Fibroblast of skin of left quadriceps (primary cell): ENCODE results near the gene GRIA3.

Experiments used
- DNase-seq, 2 experiments: peaks; one replicate each; pipeline ENCODE4 v3.0.0-alpha.2; 2013; ENCODE audit warnings: low read depth in 2 of 2

The GRIA3 gene

DNA sequence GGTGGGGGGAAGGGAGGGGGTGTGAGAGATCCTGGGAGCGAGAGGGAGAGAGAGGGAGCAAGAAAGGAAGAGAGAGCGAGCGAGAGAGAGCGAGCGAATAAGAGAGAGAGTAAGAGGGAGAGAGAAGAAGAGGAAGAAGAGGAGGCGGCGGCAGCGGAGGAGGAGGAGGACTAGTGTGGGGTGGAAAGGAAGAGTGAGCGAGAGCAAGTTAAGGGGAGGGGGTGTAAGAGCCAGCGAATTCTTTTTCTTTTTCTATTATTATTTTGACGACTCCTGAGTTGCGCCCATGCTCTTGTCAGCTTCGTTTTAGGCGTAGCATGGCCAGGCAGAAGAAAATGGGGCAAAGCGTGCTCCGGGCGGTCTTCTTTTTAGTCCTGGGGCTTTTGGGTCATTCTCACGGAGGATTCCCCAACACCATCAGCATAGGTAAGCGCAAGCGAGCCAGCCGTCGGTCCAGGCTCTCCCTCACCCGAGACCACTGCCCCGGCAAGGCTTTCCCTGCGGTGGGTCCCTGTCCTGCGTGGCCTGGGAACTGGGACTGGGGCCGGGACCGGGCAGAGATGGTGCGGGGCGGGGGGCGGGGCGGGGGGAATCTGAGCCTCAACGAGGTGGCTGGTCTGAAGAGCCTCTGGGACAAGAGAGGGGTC lies at the start of gene GRIA3:
TSS of gene GRIA3 (plus strand) at position 60 of the 647 bp plus-strand sequence. CDS start at position 318, 258 bp downstream.
- no peak for DNase-seq

DNA sequence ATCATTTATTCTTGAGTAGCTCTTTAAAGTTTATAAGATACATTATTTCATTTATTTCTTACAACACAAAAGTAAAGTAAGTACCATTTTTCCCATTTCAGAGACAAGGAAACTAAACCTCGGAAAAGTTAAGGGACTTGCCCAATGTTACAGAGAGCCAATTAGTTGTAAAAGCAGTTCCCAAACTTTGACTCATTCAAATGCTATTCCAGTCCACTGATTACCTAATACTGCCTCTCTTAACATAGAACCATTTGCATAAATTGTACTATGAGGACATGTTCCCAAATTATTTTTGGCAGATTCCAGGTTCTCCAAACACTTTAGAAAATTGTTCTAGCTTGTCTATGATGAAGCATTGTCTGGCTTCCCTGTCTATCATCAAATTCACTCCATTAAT lies 45.6 kb upstream of the GRIA3 start:
- DNase-seq, result peak; percentile 14 to 20

- no peak for DNase-seq
These were observed 43.6 kb upstream of the GRIA3 start for GRCh38 chrX:123140454-123140853.

- DNase-seq, result no peak
These were observed 43.2 kb upstream of the GRIA3 start for GRCh38 chrX:123140904-123141303.

DNA sequence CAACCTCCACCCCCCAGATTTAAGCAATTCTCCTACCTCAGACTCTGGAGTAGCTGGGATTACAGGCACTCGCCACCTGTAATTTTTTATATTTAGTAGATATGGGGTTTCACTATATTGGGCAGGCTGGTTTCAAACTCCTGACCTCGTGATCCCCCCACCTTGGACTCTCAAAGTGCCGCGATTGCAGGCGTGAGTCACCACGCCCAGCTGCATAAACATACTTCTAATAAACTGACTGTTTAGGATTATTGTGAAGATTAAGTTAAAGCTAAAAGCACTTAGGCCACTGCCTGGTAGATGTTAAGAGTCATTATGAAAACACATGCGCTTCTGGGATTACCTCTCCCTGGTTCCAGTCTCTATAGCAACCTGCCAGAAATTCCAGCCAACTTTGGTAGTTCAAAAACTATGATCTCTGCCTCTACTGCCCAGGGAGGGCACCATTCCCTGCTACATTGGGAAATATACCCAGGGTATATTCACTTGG lies 30.2 kb upstream of the GRIA3 start:
- no peak for DNase-seq

DNA sequence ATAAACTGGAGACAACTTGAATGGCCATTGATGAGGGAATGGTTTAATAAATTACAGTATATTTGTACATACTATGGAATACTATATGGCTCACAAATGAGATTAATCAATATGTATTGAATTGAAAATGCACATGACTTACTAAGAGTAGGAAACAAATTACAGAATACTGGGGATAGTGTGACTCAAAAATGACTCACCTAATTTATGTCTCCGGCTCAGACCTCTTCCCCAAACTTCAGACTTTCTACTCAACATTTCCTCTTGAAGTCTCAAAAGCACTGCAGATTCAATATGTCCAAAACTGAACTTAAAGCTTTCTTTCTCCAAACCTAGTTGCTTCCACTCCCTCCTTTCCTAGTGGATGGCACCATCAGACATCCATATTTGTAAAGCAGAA lies 28.8 kb upstream of the GRIA3 start:
- DNase-seq, result no peak

- no peak for DNase-seq
These were observed 26.5 kb upstream of the GRIA3 start for GRCh38 chrX:123157586-123157985.

- DNase-seq, result no peak
These were observed 24.7 kb upstream of the GRIA3 start for GRCh38 chrX:123159403-123159802.

DNA sequence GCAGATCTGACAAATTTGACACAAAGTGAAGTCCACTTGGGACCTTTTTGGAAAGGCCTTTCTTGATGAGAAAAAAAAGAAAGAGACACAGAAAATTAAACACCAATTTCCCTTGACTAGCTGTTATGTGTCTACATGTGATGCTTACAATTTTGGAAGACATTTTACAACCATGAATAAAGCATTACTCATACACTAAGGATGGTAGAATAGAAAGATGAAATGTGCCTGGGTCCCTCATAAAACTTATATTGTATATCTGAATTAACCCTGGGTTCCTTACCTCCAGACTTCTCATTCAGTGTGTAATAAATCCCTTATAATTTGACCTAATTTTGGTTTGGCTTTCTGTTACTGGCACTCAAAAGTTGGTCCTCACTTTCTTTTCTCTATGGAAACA lies 16.5 kb upstream of the GRIA3 start:
- no peak for DNase-seq

DNA sequence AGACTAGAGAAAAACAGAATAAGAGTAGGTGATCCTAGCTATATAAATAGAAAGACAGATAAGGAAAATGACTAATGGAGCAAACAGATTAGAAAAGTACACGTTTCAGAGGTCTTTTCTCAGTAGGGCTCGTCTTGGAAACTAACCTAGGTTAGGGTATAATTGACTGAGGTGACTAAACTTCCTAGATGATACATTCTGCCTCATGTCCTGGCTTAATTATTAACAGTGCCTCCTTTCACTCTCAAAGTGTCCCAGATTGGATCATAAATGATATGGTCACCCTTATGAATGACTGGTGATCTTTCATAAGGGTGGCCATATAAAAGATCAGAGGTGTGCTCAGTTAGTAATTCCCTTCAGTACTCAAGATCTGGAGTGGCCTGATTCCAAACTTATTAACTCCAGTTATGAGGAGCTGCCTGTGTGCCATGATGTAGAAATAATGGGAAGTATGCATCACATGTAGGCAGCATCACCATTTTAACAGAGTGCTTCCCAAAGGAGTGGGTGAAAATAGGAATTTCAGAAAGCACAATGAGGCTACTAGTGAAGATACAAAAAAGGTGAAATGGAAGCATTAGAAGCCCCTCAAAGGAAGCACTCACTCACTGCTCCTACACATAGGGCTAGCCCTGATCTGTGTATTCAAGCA lies 14.7 kb upstream of the GRIA3 start:
- DNase-seq, result no peak

DNA sequence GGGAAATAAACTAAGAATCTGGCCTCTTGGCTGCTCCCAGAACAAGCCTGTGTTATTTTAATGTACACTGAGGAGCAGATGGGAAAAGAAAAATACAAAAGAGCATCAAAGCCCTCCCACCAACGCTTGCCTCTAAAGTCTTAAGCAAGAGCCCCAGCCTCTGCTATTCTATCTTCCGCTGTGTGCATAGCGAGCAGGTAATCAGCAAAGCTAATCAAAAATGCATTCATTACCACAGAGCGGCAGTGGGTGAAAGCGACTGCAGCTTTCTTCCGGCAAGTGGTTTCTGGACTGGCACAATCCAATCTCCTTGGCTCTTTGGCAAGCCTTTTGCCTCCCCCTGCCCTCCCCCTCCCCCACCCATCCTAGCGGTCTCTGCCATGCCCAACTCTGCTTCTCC lies 13.5 kb upstream of the GRIA3 start:
- no peak for DNase-seq

DNA sequence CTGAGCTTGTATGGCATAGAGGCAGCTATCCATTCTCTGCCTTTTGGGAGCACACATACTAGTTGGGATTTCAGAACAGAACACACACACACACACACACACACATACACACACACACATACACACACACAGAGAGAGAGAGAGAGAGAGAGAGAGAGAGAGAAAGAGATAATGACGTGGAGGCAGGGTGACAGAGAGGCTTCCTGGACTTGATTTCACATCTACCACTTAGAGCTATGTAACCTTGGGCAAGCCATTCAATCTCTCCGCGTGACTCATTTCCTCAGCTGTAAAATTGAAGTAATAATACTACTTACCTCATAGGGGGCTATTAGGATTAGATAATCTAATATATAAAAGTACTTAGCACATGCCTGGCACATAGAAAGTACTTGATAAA lies 12.3 kb upstream of the GRIA3 start:
- peak in 1 of 2 experiments; percentile 22 for DNase-seq

DNA sequence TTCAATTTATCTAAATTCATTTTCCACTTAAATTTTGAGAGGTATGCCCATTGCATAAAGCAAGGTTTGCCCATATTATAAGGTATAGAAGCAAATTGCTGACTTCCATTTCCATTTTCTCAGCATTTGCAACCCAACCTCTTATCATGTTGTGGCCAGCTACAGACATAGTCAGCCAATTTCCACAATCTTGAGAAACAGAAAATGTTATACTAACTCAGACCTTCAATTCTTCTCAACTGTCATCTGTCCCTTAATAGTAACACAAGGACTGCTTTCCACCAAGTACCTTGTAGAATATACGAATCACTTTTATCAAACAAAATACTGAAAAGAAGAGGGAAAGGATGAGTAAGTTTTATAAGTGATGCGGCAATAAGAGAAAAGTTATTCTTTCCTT lies 11.2 kb upstream of the GRIA3 start:
- no peak for DNase-seq

DNA sequence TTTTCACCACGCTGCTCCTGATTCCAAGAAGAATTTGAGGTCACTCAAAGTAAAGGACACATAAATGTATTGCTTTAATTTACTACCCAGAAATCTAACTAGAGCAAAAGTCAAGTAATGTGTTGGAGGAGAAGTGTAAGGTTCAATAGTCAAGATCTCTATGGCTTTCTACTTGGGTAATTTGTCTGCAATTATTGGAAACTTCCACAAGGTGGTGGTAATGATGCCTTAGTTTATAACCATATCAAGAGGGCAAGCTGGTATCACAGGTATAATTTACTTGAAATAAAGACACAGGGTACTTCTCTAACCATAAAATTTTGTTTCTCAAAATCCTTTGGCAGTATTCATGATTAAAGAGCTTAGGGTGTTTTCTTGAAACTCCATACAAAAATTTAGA lies 10.2 kb upstream of the GRIA3 start:
- no peak for DNase-seq

DNA sequence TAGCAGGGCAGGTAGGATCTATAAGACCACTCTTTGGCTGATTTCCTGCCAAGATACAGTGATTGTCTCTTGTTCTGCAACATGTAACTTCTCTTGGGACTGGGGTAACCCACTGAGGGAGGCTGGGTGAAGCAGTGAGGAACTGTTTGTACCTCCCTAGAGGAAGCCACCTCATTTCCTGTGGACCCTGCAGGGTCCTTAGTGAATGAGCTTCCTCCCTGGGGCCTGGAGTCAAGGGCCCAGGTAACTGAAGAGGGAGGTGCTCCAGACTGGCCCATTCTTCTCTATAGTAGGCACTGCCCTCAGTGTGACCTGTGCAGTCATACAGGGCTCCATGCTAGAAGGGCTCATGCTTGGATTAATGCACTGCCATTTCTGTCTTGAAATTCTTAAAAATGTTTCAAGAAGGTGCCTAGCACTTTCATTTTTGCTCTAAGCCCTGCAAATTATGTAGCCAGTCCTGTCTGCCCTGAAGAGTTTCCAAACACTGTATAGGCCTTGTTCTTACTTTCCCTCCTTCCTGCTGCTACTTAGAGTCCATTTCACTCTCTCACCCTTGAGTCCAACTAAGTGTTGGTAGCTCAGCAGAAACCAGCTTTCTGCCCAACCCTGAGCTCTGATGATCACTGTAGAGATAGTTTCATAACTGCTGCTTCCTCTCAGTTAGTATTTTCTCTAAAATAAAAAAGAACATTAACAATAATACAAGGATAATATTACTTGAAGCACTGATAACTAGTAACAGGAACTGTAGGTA lies 8.5 kb upstream of the GRIA3 start:
- no peak for DNase-seq

- DNase-seq, result no peak
These were observed 2.7 kb upstream of the GRIA3 start for GRCh38 chrX:123181233-123181914.

DNA sequence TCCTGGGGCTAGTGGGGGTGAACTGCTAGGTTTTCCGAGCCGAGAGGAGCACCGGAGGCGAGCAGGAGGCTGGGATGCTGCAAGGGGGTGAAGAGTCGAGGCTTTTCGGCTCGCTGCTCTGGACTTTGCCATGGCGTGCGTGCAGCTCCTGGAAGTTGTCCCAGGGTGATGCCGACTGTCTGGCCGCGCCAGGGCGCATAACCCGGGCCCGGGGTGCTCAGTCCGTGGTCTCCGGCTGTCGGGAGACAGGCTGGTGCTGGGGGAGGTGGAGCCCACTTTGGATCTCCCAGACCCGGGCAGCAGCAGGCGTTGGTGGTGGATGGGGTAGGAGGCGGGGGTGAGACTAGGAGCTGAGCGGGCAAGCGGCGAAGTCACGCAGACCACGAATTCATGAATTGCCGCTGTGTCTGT lies 793 bp downstream of the GRIA3 start:
- DNase-seq, result no peak

DNA sequence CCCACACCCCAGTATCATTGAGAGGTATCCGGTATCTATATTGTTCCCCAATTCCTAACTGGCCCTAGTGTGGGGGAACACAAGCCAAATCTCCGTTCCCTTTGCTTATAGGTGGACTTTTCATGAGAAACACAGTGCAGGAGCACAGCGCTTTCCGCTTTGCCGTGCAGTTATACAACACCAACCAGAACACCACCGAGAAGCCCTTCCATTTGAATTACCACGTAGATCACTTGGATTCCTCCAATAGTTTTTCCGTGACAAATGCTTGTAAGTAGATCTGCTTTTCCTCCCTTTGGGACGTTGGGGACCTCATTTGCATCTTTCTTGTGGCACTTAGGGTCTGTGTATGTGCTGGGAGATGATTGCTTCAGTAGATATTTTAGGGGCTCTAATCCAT lies 1.6 kb downstream of the GRIA3 start:
- DNase-seq, result no peak

DNA sequence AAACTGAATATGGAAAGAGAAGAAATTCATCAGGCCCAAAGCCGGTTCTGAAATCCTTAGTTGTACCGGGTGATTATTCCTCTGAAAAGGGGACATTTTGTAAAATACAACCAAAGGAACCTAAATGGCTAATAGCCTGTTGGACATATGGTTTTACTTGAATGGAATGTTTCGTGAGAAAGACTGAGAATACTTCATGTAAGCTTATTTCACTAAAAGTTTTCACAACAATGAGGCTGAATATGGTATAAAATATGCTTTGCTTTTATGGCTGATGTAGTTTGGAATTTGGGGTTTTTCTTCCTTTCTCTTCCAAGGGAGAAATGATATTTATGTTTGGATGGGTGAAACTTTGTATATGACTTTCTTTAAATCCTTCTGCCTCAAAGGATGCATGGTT lies 2.7 kb downstream of the GRIA3 start:
- DNase-seq, result peak in 1 of 2 experiments; percentile 35

DNA sequence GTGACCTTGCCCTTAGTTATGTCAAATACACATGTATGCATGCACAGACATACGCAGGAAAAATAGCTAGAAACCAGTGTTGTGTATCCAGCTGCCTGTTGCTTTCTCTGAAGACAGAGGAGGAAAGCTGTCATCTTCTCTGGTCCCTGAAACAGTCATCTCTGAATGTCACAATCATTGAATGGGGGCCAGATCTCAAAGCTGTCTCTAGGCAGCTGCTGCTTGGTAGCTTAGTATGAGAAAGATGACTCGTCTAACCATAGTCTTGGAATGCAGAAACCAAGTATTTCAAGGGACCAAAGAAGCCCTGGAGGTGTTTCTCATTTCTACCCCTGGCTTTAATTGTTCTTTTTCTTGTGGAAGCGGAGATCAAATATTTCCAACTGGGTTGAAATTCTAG lies 4.0 kb downstream of the GRIA3 start:
- DNase-seq, result no peak

DNA sequence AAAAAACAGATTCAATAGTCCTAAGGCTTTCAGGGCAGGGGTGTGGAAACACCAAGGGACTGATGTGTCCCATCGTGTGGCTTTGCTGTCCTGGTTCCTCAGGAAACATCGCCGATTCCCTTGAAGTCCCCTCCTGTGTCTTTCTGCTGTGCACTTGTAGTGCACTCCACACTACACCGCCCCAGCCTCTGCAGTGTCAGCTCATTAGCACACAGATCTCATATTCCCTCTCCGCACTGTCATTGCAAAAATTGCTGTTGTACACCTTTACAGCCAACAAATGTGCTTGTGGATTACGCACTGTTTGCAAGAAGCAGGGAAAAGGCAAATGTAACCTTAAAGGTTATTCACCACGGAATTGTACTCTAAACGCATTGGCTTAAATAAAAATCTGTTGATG lies 5.3 kb downstream of the GRIA3 start:
- no peak for DNase-seq

- no peak for DNase-seq
These were observed 6.0 kb downstream of the GRIA3 start for GRCh38 chrX:123190096-123190495.
